ENCODE data around the gene DBT. TPM values are rescaled to one million over a fixed set of nuclear protein-coding genes. Genes with fewer than 3 reads are reported as not detected.
A peak's percentile ranks its signal among the peaks of the same experiment; 100 is the strongest.

DBT gene
- total RNA-seq, 1 experiment from 2014 or later, result 20.3 TPM

GRCh38 chr1:100231721-100232120 lies 17.9 kb downstream of the DBT start:
- Histone ChIP-seq H3K4me1 (ENCODE audit: insufficient read depth, low read length) (no peaks in the 10 kb centered on the region), H3K14ac (ENCODE audit: insufficient read depth, low read length) (no peak overlapping the region), H3K9me3 (ENCODE audit: control insufficient read depth, low read depth, low read length) (no peaks in the 10 kb centered on the region), H3K27me3 (ENCODE audit: insufficient read depth, low read length) (no peaks in the 10 kb centered on the region), H2BK12ac (ENCODE audit: insufficient read length, low read depth, low read length) (no peak overlapping the region), H2BK15ac (ENCODE audit: low read depth, low read length) (no peak overlapping the region), H3T11ph (ENCODE audit: low read length) (no peak overlapping the region), H2BK20ac (ENCODE audit: low read depth, low read length, poor library complexity, severe bottlenecking) (no peak overlapping the region), H3K18ac (ENCODE audit: insufficient read length, low read depth, low read length) (no peak overlapping the region), H4K91ac (ENCODE audit: insufficient read length, low read depth, low read length) (no peak overlapping the region), H3K23ac (ENCODE audit: insufficient read length, low read depth, low read length) (no peak overlapping the region), H3K27ac (ENCODE audit: insufficient read length, low read depth, low read length) (no peak overlapping the region), H3K79me1 (ENCODE audit: insufficient read depth, low read depth, low read length, poor library complexity, severe bottlenecking) (no peaks in the 10 kb centered on the region), H3K4ac (ENCODE audit: low read depth, low read length) (no peak overlapping the region), H4K5ac (ENCODE audit: insufficient read length, low read depth, low read length) (no peak overlapping the region), H2AFZ (ENCODE audit: low read length) (no peak overlapping the region), H3K56ac (ENCODE audit: insufficient read length, low read depth, low read length) (no peak overlapping the region), H2BK5ac (ENCODE audit: insufficient read length, low read length) (no peak overlapping the region), H3K23me2 (ENCODE audit: insufficient read length, low read depth, low read length, poor library complexity, severe bottlenecking) (no peaks in the 10 kb centered on the region), H4K8ac (replicated peaks; ENCODE audit: insufficient read length, low read depth, low read length) (no peak overlapping the region), H3K9ac (ENCODE audit: extremely low read depth, insufficient read length, low read length) (no peak overlapping the region), H3K4me2 (ENCODE audit: insufficient read depth, insufficient read length, low read length) (no peak overlapping the region), H2AK5ac (ENCODE audit: insufficient read length, low read length) (no peak overlapping the region), H3K79me2 (ENCODE audit: insufficient read depth, low read length) (no peaks in the 10 kb centered on the region), H4K20me1 (ENCODE audit: control insufficient read depth, insufficient read depth, insufficient read length) (no peaks in the 10 kb centered on the region), H2BK120ac (ENCODE audit: low read depth, low read length, poor library complexity, severe bottlenecking) (no peak overlapping the region)
- Mint-ChIP-seq H3K27me3 (ENCODE audit: low read depth) (no peaks in the 10 kb centered on the region), H3K4me1 (peaks cover 0 to 3% of the 10 kb centered on the region in 2 experiments; a peak in 2 of 4 replicates), H3K4me3 (no peak overlapping the region), H3K36me3 (ENCODE audit: insufficient read depth in 1 of 3, low read depth in 3 of 3) (peaks cover 7 to 61% (median 50%) of the 10 kb centered on the region in 3 experiments; a peak in 6 of 7 replicates), H3K9me3 (no peaks in the 10 kb centered on the region), H3K27ac (0 out of 7 replicates have a peak overlapping the region, but pooled peaks of 1 of the 3 experiments have one; percentile 46)
- WGBS (ENCODE audit: extremely low coverage, insufficient read length, low lambda C conversion rate), result no CpG with 5 or more reads among the region's 2 CpGs
- no peak for DNase-seq
- TF ChIP-seq CTCF (conservative IDR thresholded peaks at IDR 0.05), result no peak

Measured in H9 (cell line).